K562 (cell line): Measurements from ENCODE around the gene B3GALT4. TPM values are rescaled to one million over a fixed set of nuclear protein-coding genes. Genes with fewer than 3 reads are reported as not detected.

Experiments used
- BRD9 ChIP-seq: fragments of 450-650 bp; IDR thresholded peaks from 2 replicates; pipeline ENCODE4 v1.6.1; 2018; ENCODE audit warnings: low read depth; ENCODE audit not compliant: partially characterized antibody
- CBFA2T3 ChIP-seq: fragments of 450-650 bp; IDR thresholded peaks from 2 replicates; pipeline ENCODE4 v1.6.1; 2017
- E2F6 ChIP-seq, 2 experiments: IDR thresholded peaks; 2 replicates each; pipeline ENCODE4 v1.6.1; 2011; ENCODE audit warnings: borderline replicate concordance in 1 of 2, control low read depth in 1 of 2, low read depth in 1 of 2, low read length in 1 of 2, mild to moderate bottlenecking in 1 of 2, mixed read lengths in 1 of 2, moderate library complexity in 1 of 2; ENCODE audit not compliant: insufficient read depth in 1 of 2, insufficient read length in 1 of 2, poor library complexity in 1 of 2, severe bottlenecking in 1 of 2; ENCODE audit errors: extremely low read depth in 1 of 2
- ELF4 ChIP-seq: fragments of 450-650 bp; formaldehyde crosslinking; IDR thresholded peaks from 2 replicates; pipeline ENCODE4 v1.4.0; 2022; ENCODE audit warnings: missing genetic modification characterization
- FOSL1 ChIP-seq: fragments of 200-800 bp; sonication (Bioruptor generic); conservative IDR thresholded peaks from 2 replicates; pipeline ENCODE4 v1.6.1; 2016; ENCODE audit warnings: missing genetic modification characterization, missing compliant biosample characterization
- HMBOX1 ChIP-seq: sonication (generic); IDR thresholded peaks from 2 replicates; pipeline ENCODE4 v1.6.1; 2016
- IFI16 ChIP-seq: fragments of 250-450 bp; sonication (Bioruptor Pico); IDR thresholded peaks from 2 replicates; pipeline ENCODE4 v2.1.2; 2022; ENCODE audit warnings: mild to moderate bottlenecking, inconsistent platforms
- MYBL2 ChIP-seq, 2 experiments: fragments of 450-650 bp in 1 of 2; sonication (generic) in 1 of 2; formaldehyde crosslinking in 1 of 2; IDR thresholded peaks; 2 replicates each; pipeline versions ENCODE4 v1.6.1 to v1.8.1; 2017 to 2022; ENCODE audit warnings: borderline replicate concordance in 1 of 2, inconsistent platforms in 1 of 2, low read depth in 1 of 2, mild to moderate bottlenecking in 1 of 2, missing genetic modification reagents in 1 of 2, moderate library complexity in 1 of 2
- NCOA4 ChIP-seq: fragments of 450-650 bp; IDR thresholded peaks from 2 replicates; pipeline ENCODE4 v1.6.1; 2018; ENCODE audit warnings: mild to moderate bottlenecking; ENCODE audit not compliant: partially characterized antibody
- NELFE ChIP-seq: IDR thresholded peaks from 2 replicates; pipeline ENCODE4 v1.6.1; 2011; ENCODE audit warnings: mild to moderate bottlenecking; ENCODE audit not compliant: insufficient read depth, insufficient read length
- NFE2L1 ChIP-seq: fragments of 450-650 bp; IDR thresholded peaks from 2 replicates; pipeline ENCODE4 v1.6.1; 2016; ENCODE audit warnings: missing genetic modification characterization, low read depth, mild to moderate bottlenecking, missing compliant biosample characterization, moderate library complexity, borderline replicate concordance
- NR0B1 ChIP-seq: fragments of 450-650 bp; IDR thresholded peaks from one replicate; pipeline ENCODE4 v1.6.1; 2018; ENCODE audit warnings: mild to moderate bottlenecking, moderate library complexity; ENCODE audit not compliant: partially characterized antibody
- SIRT6 ChIP-seq: IDR thresholded peaks from one replicate; pipeline ENCODE4 v1.6.1; 2012; ENCODE audit warnings: low read depth, mild to moderate bottlenecking, control low read depth, inconsistent platforms, low read length, moderate library complexity
- SMARCB1 ChIP-seq: IDR thresholded peaks from 2 replicates; pipeline ENCODE4 v1.6.1; 2011; ENCODE audit warnings: improper control_type of control experiment, low read depth; ENCODE audit not compliant: insufficient read length
- SMARCE1 ChIP-seq: fragments of 450-650 bp; IDR thresholded peaks from 2 replicates; pipeline ENCODE4 v1.7.1; 2016; ENCODE audit warnings: mild to moderate bottlenecking
- THRB ChIP-seq: fragments of 450-650 bp; formaldehyde crosslinking; conservative IDR thresholded peaks from 2 replicates; pipeline ENCODE4 v1.4.0; 2022; ENCODE audit warnings: mild to moderate bottlenecking, missing genetic modification characterization
- ZNF134 ChIP-seq: fragments of 250-450 bp; sonication (Bioruptor Pico); conservative IDR thresholded peaks from 2 replicates; pipeline ENCODE4 v1.4.0; 2020
- ZNF253 ChIP-seq: fragments of 250-450 bp; sonication (Bioruptor Pico); conservative IDR thresholded peaks from 2 replicates; pipeline ENCODE4 v1.6.1; 2021; ENCODE audit warnings: mild to moderate bottlenecking
- ZNF639 ChIP-seq, 2 experiments: fragments of 200-800 bp in 1 of 2; sonication (Bioruptor generic) in 1 of 2; sonication (generic) in 1 of 2; formaldehyde crosslinking in 1 of 2; IDR thresholded peaks in 1 of 2; conservative IDR thresholded peaks in 1 of 2; 2 replicates each; pipeline versions ENCODE4 v1.5.0 to v1.6.1; 2016 to 2020; ENCODE audit warnings: missing compliant biosample characterization in 1 of 2, missing genetic modification characterization in 1 of 2, missing genetic modification reagents in 1 of 2
- ZNF780A ChIP-seq: fragments of 250-450 bp; sonication (Bioruptor Pico); IDR thresholded peaks from 2 replicates; pipeline ENCODE4 v1.5.0; 2021; ENCODE audit warnings: mild to moderate bottlenecking
- polyA plus RNA-seq, 8 experiments: library from polyadenylated mRNA; depleted of rRNA in 4 of 8; stranded (reverse) in 5 of 8; unstranded in 3 of 8; fragments of >200 nt; fragmentation: Nextera tagmentation in 2 of 8; fragmentation: Illumina TruSeq in 1 of 8; extraction: Ambion mirVana in 2 of 8; extraction: Trizol in 1 of 8; gene quantifications; 2 replicates each; pipeline versions ENCODE4 v1.2.1 to v1.2.3, GENCODE V29; 2011 to 2014; ENCODE audit warnings: inconsistent platforms in 1 of 8, missing spikeins in 1 of 8
- total RNA-seq, 7 experiments: library from RNA; depleted of rRNA in 6 of 7; stranded (reverse); fragments of >200 nt in 6 of 7; fragmentation: Illumina TruSeq in 2 of 7; extraction: Trizol in 2 of 7; gene quantifications; 2 replicates each; pipeline versions ENCODE4 v1.2.1 to v1.2.3, GENCODE V29; 2011 to 2021; ENCODE audit warnings: low replicate concordance in 1 of 7

Gene B3GALT4
- total and polyA plus RNA-seq, 9 of the 15 experiments (the other 6 are each of a cell fraction or from before 2014, with no cell fraction given): 0.11 to 1.3 (median 0.53) TPM; not detected in 1

GRCh38 chr6:33251395-33252012 lies 25.4 kb upstream of the B3GALT4 start (continued):
- TF ChIP-seq ZNF639 (CRISPR knock-in tag; conservative IDR thresholded peaks at IDR 0.05 in 1 of 2, IDR thresholded peaks at IDR 0.05 in 1 of 2): no peak
- no peak for TF ChIP-seq CBFA2T3
- TF ChIP-seq BRD9: peak; percentile 23
- no peak for TF ChIP-seq ZNF134 (CRISPR knock-in tag)
- no peak for TF ChIP-seq ZNF780A (CRISPR knock-in tag)
- no peak for TF ChIP-seq ZNF253 (CRISPR knock-in tag)
- no peak for TF ChIP-seq IFI16
- TF ChIP-seq THRB (CRISPR knock-in tag): peak; percentile 58; the same call in 1 of the 2 replicates
- TF ChIP-seq NFE2L1 (tag): no peak
- no peak for TF ChIP-seq E2F6 (IDR thresholded peaks at IDR 0.05; ENCODE audit: borderline replicate concordance in 1 of 2, extremely low read depth in 1 of 2, insufficient read depth in 1 of 2, insufficient read length in 1 of 2, low read depth in 1 of 2, low read length in 1 of 2, poor library complexity in 1 of 2, severe bottlenecking in 1 of 2)
- TF ChIP-seq NR0B1: no peak
- no peak for TF ChIP-seq SMARCB1
- TF ChIP-seq SIRT6: no peak
- TF ChIP-seq MYBL2 (IDR thresholded peaks at IDR 0.05; ENCODE audit: low read depth): no peak
- no peak for TF ChIP-seq MYBL2 (CRISPR knock-in tag; IDR thresholded peaks at IDR 0.05; ENCODE audit: borderline replicate concordance)
- no peak for TF ChIP-seq HMBOX1
- TF ChIP-seq NCOA4: no peak
- TF ChIP-seq FOSL1 (tag): peak; percentile 97
- TF ChIP-seq SMARCE1: peak; percentile 37; the same call in 1 of the 2 replicates
- no peak for TF ChIP-seq ELF4 (CRISPR knock-in tag)
- TF ChIP-seq NELFE: no peak
